HT-29 (cell line): ENCODE results near the gene FAM240B. TPM values are rescaled to one million over a fixed set of nuclear protein-coding genes. Genes with fewer than 3 reads are reported as not detected.
A peak's percentile ranks its signal among the peaks of the same experiment; 100 is the strongest.

ENCODE experiments used
- DNase-seq: peaks from one replicate; pipeline ENCODE4 v3.0.0-alpha.2; 2015; ENCODE audit warnings: low spot score
- total RNA-seq: library from RNA; depleted of rRNA; stranded (reverse); fragments of >200 nt; shearing (Covaris generic); gene quantifications from 2 replicates; pipeline ENCODE4 v1.2.3, GENCODE V29; 2014

Gene FAM240B
- total RNA-seq, 1 experiment from 2014 or later, result not detected

DNA sequence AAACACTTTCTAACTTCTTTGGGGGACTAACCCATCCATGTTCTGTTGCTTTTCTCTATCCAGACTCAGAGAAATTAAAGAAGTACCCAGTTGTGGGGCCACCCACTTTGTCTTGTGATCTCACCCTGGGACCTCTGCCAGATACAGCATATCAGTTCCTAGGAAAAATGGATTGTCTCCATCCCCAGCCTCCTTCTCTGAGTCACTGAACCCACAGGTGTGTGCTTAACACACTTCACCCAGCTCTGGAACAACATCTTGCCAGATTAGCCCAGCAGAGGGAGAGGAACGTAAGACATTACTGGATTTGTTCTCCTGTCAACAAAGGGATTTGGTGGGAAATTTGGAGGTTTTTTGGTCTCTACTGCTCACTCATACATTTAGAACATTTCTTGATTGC is 19.2 kb downstream of the FAM240B start:
- no peak for DNase-seq

DNA sequence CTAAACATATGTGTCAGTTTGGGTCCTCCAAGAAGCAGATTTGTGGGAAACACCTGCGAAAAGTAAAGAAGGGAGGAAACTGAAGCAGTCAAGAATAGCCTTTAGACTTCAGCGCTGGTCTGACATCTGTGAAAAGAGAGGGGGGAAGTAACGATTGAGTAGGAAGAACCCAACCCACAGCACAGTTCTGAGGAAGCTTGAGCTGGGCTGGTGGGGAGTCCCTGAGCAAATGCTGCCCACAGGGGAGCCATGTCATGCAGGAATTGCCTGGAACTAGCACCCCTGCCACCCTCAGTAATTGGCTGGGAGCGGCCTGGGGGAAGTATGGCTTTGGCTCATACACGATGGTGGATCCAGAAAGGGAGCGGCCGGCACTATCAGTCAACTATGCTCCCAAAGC is 20.6 kb downstream of the FAM240B start:
- DNase-seq, result no peak

DNA sequence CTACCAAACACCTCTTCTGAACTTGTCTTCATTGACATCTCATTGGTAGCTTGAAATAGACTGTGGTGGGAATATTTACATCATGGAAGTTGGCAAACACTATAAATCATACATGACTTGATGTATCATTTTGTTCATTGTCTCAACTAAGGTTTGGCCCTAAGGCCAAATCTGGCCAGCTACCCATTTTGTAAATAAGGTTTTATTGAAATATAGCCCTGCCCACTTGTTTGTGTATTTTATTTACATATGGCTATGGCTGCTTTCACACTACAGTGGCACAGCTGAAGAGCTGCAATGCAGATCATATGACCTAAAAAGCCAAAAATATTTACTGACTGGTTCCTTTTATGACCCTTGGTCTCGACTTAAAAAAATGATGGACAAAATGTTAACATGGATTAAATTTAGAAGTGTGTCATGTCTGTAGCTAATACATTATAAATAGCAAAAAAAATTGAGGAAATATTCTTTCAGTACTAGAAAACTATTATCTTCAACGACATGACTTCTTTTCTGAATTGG is 22.1 kb downstream of the FAM240B start:
- DNase-seq, result no peak

DNA sequence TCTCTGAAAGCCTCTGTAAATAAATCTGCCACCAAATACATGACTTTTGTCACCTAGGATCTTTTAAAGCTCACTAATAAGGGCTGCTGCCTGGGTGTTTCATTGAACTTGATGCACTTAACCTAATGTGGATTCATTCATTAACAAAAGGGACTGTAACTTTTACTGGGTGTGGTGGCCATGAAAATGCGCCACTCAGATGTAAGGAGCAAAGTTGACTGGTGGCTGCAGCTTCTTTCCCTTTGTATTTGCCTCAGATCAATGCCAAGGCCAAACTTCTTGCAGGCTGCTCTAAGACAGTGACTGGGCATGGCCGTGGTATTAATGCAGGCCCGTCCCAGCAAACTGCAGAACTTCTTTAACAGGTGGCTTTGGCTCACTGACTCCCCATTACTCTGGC is 22.9 kb downstream of the FAM240B start:
- no peak for DNase-seq

DNA sequence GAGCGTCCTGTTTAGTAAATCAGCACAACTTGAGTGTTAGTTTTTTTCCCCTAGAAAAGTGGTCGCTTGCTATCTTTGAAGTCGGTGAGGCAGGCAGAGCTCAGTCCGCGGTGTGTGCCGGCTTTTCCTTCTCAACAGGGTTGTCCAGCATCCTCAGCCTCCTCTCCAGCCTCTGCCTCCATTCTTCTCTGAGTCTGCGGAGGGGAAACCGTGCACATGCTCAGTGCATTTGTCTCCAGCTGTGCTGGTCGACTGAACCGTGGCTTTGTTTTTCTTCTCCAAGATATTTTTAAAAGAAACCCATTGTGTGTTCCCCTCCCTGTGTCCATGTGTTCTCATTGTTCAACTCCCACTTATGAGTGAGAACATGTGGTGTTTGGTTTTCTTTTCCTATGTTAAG is 25.3 kb downstream of the FAM240B start:
- no peak for DNase-seq

DNA sequence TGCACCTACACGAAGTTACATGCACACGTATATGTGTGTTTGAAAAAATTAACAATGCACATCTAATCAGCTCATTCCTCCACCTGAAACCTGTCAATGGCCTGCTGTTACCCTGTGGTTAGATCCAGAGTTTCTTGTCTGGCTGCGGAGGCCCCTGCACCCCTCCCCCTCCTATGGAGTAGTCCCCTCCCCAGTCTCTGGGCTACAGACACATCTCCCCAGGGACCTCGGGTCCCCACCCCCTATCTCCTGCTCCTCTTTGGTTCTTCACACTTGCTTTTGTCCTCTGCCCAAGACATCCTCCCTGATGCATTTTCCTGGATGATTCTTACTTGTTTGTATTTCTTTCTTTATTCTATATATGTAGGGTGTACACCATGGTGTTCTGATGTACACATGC is 27.2 kb downstream of the FAM240B start:
- DNase-seq, result no peak

DNA sequence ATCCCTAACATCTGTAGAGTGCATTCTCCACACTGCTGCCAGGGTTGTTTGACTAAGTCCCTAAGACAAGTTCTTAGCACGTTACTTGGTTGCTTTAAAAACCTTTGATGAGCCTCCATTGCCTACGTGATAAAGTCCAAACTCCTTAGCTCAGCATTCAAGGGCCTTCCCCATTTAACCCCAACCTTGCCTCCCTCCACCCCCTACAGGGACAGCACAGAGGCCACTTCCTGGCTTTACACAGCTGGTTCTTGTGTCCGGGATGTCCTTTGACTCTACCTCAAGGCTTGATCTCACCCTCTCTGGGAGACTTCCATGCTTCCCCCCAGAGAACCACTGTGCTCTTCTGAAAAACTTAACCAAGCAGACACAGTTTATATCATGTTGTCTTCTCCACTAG is 29.4 kb downstream of the FAM240B start:
- DNase-seq, result no peak

DNA sequence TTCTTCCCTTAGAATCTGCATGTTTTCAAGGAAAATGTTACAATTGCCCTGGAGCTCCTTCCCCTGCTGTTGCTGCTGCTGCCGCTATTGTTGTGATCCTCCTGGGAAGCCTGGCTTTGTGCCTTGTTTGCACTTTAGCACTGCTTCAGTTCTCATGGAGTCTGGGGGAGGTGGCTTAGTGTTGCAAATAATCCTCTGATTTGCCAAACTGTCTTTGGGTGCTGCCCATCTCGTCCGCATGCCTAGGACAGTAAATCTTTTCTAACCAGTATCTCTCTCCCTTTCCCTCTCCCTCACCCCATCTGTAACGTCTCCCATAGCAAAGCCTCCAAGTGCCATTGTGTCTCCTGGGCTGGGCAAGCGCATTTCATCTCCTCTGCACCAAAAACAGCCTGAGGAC is 30.3 kb downstream of the FAM240B start:
- no peak for DNase-seq

DNA sequence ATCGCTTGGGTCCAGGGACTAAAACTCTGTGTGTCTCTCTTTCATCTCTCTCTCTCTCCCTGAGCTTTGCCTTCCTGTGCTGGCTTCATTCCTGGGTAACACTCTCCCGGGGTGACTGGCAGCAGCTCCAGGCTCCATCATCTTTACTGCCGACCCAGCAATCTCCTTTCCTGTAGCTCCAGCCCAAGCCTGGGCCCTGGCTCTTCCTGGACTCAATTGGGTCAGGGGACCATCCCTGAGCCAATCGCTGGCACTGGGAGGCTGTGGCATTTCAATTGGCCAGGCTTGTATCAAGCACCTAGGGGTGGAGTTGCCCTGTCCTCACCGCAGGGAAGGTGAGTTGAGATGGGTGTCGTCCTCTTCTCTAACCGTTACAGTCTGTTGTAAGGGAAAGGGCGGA is 31.9 kb downstream of the FAM240B start:
- no peak for DNase-seq

DNA sequence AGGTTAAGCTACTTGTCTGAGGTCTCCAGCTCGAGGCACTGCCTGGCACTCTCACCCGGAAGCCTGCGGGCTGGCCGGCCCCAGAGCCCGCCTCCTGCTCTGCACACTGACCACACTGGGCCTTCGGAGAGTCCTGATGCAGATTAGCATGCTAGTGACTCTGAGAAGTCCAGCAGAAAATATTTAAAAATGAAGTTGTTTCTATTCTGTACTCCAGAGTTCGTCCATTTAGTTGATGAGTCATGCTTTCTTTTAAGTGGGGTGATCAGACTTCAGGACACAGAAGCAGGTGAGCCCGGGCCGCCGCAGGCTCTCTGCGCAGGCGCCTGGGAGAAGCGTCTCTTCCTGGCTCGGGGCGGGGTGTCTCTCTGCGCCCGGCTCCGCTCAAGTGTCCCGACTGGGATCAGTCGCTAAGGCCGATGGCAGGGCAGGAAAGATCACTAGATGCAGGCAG is 32.5 kb downstream of the FAM240B start:
- no peak for DNase-seq

DNA sequence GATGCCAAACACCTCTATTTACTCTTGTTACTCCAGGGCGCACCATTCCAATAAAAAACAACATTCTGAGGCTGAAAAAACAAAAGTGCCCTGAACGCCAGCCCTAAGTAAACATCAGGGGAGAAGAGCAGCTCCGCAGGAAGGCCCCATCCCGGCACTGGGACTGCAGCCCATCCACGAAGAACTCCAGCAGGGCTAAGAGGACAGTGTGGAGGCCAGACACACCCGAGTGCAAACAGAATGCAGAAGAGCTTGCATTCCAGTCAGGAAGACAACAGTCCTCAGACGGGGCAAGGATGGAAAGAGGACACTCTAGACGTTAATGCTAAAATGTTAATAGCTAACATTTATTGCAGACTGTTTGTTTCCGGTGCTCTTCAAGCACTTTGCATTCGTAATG is 33.0 kb downstream of the FAM240B start:
- no peak for DNase-seq

DNA sequence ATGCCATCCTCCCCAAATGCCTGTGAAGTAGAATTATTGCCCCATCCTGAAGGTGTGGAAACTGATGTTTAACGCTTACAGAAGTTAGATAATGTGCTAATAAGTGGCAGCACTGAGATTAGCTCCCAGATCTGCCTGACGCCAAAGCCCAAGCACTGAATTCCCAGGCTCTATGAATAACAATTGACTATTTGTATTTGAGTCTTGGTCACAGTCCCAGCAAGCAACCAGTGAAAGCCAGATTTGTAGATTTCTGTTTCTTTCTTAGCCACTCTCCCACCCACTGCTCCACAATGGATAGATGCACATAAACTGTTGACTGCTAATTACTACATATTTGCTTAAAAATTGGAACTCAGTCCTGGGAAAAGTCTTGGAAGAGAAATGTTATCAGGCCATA is 34.4 kb downstream of the FAM240B start:
- DNase-seq, result no peak

DNA sequence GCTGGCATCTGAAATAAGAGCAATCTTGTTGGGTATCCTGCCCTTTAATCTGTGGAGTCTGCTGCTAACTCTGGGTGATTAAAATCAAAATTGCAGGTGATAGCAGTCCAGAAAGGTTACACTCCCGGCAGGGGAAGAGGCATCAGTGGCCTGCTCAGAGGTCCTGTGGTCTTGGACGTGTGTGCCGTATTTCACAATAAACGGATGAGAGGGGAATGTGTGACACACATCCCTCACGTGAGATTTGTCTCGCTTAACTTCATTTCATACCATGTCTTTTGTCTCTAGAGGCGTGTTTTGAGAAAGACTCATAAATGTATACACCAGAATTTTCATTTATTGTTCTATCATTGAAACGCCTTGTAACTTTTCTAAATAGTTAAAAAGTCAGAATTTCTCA is 36.6 kb downstream of the FAM240B start:
- no peak for DNase-seq

DNA sequence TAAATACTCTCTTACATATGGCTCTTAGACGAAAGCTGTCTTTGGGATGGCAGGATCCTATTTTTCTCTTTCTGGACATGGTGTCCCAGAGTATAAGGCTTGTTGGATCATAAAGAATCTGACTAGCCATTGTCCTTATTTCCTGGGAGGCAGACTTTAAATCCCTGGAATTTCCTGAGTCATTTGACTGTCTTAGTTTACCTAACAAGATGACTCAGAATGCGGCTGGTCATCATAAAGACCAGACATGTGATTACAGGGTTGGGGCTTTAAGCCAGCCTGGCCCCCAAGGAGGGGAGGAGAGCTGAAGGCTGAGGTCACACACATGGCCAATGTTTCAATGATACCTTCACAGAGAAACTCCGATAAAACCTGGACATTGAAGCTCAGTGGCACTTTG is 37.2 kb downstream of the FAM240B start:
- peak; percentile 35 for DNase-seq

DNA sequence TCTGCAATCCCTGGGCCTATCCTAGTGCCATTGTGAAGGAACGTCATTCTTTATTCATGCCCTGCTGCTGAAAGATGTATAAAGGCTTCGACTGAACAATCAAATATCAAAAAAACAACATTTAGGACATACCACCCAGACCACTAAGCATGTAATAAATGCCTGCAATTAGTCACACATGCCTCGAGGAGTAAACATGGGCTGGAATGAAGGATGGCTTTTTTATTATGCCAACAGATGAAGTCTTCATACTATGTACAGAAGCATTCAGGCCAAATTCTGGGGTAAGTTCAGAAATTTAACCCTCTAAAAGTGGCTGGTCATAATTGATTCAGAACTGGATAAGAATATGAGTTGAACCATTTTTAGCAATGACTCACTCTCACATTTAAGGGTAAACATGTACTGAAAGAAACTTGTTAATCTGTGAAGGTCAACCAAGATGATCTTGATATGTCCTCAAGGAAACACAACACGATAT is 38.1 kb downstream of the FAM240B start:
- peak; percentile 9 for DNase-seq

DNA sequence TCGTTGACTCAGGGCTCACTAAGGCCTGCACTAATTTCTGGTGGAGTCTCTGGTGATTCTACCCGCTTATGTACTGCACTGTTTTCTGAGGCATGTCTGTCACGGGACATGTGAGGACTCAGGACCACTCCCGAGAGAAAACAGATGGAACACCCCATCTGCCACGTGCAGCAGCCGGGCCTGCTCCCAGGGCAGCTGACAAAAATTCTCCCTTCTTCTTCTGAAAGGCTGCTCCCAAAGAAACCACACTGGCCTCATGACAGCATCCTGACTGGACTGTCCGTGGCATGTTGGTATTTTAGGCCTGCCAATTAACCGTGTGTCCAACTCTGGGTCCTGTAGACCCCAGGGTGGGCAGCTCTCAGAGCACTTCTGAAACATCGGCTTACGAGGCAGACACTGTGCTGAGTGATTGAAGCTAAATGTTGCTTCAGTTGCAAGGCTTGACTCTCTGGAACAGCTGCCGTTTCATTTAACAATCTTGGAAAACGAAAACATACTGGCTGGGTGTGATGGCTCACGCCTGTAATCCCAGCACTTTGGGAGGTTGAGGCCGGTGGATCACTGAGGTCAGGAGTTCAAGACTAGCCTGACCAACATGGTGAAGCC is 39.0 kb downstream of the FAM240B start:
- no peak for DNase-seq

DNA sequence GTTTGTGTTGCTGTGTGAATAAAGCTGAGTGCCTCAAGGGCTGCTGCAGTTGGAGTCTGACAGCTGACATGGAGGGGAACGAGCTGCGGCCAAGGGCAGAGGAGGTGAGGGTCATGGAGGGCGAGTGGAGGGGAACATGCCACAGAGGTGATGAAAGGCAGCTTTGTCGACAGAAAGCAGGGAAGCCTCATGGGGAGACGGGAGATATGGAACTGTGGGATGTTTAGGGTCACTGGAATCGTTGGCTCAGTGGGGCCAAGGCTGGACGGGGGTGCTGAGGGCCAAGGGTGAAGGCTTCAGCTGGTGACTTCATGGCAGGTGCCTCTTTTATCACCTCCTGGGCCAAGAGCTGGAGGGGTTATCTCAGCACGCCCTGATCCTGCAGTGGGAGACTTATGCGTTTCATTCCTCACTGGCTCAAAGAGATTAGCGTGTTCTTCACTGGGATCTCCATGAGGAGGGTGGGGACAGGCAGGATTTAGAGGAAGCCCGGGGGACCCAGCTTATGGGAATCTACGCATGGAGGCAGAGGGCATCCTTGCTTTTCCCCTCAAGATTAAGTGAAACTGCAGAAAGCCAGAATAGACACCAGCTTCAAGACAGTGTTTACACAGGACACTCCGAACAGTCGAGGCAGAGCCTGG is 42.2 kb downstream of the FAM240B start:
- no peak for DNase-seq

DNA sequence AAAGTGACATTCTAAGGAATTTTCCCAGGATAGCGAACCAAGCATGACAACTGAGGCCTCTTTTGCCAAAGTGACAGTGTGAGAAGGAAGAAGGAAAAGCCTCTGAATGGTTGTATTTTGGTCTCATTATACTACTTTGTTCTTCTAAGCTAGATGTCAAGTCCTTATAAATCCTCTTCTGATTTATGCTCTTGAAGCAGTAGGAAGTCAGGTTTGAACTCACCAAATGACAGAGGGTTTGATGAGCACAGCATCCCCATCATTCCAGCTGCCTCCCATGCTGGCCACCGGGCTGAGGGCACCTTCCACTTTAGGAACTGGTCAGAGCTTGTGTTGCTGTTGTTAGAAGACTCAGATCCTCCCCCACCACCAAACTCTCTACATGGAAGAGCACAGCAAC is 44.1 kb downstream of the FAM240B start:
- DNase-seq, result no peak

DNA sequence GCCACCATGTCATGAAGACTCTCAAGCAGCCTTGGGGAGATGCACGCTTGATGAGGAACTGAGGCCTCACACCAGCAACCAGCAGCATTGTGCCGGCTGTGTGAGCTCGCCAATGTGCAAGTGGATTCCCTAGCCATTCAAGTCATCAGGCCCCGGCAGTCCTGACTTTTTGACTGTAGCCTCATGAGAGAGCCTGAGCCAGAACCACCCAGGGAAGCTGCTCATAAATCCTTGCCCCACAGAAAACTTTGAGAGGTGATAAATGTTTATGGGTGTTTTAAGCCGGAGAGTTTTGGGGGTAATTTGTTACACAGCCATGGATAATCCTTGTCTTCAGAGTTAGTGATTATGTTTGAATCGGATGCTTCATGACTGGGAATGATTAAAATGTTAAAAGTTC is 44.7 kb downstream of the FAM240B start:
- DNase-seq, result no peak

DNA sequence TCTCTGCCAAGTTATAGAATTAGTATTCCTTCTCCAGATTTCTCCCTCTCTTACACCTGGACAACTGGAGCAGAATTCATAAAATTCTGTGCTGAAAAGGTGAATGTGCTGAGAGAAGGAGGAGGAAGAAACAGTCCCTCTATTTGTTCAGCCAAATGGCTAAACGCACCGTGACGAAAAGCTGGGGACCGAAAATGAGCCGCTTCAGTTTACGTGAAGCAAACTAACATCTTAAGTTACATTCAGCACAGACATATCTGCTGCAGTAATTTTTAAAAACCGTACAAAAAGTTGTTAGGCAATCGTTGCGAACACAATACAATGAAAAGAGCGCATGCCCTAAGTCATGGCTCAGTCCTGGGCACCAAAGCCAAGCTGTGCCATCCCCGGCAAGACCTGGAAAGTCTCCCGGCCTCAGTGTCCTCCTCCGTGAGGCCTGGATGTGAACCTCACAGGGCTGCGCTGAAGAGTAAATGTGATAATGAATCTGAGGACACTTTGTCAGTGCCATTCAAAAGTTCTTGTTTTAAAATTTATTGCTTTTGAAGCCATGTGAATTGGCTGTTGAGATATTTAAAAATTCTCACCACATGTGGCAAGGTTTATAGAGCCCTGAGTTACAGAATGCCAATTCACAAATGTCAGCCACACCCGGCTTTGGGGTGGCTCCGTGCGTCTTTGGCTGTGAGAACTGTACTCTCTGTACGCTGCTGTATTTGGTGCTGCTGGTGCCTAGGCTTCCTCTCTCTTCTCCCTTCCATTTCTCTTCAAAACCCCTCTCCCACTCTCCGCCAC is 46.3 kb downstream of the FAM240B start:
- DNase-seq, result no peak

DNA sequence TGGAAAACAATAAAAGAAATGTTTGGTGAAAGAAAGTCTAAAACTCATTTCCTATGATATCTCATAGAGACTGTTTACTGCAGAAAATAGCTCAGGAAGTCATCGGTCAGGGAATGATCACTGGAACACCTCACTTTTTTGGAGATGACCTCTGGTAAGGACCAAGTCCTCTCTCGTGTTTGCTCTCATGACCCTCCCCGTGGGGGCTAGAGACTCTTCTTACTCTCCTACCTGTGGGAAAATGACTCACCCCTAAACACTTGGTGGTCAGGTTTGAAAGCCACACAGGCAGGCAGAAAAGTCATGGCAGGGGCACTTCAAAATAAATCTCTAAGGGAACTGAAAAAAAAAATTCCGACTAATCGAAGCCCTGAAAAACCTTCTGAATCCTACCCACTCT is 48.2 kb downstream of the FAM240B start:
- no peak for DNase-seq

DNA sequence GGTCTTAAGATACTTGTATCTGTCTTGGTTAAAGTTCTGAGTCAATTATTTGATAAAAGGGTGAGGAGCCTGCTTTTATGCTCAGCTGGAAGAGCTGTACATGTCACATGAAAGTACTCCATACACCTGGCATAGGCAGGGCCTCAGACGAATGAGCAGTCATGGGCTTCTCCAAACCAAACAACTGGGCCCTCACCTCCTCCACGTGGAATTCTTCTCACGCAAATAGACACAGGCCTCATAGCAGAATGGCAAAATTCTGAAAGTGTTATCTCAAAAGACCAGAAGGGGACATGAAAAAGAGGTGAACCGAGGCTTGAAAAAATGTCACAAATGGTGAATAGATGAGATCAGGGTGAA is 48.6 kb downstream of the FAM240B start:
- DNase-seq, result no peak
